ENCODE measurements around the gene SLC7A5.

Gene SLC7A5

GRCh38 chr16:87832741-87833502 lies 36.4 kb downstream of the SLC7A5 start:
- Histone ChIP-seq H3K27me3 (ENCODE audit: insufficient read depth, low read length, poor library complexity) (no peaks in the 10 kb centered on the region), H3K4me1 (ENCODE audit: insufficient read depth, low read length) (no peaks in the 10 kb centered on the region), H3K79me2 (ENCODE audit: insufficient read depth, low read length) (peaks cover 11% of the 10 kb centered on the region; the same call in 1 of the 2 replicates), H3K9me3 (ENCODE audit: insufficient read depth, low read length, severe bottlenecking) (no peaks in the 10 kb centered on the region), H3K27ac (ENCODE audit: low read length) (no peak overlapping the region), H3K4me3 (ENCODE audit: low read depth in 1 of 2, low read length in 2 of 2) (no peak overlapping the region), H3K4me2 (ENCODE audit: insufficient read depth, low read length) (no peak overlapping the region), H3K9ac (ENCODE audit: low read depth, low read length) (no peak overlapping the region), H2AFZ (ENCODE audit: low read depth, low read length) (no peak overlapping the region), H3K36me3 (ENCODE audit: insufficient read depth, low read length) (peaks cover 82% of the 10 kb centered on the region), H4K20me1 (ENCODE audit: insufficient read depth, low read length) (peaks cover 73% of the 10 kb centered on the region)
- ATAC-seq (ENCODE audit: insufficient read depth, low read depth): no peak
- TF ChIP-seq CTCF (IDR thresholded peaks at IDR 0.05; ENCODE audit: borderline replicate concordance, extremely low read depth, low read length, poor library complexity, severe bottlenecking) (no peak), EZH2 (IDR thresholded peaks at IDR 0.05; ENCODE audit: borderline replicate concordance, low read depth, low read length, severe bottlenecking) (no peak)
- no peak for DNase-seq

- no peak overlapping the region for H3K4me2 ChIP-seq (ENCODE audit: insufficient read depth, low read length)
- ATAC-seq (ENCODE audit: insufficient read depth, low read depth): no peak
- H2AFZ ChIP-seq (ENCODE audit: low read depth, low read length): no peak overlapping the region
- H3K27me3 ChIP-seq (ENCODE audit: insufficient read depth, low read length, poor library complexity): no peaks in the 10 kb centered on the region
- H3K4me1 ChIP-seq (ENCODE audit: insufficient read depth, low read length): no peaks in the 10 kb centered on the region
- H3K27ac ChIP-seq (ENCODE audit: low read length): no peak overlapping the region
- H4K20me1 ChIP-seq (ENCODE audit: insufficient read depth, low read length): peaks cover 68% of the 10 kb centered on the region
- H3K9me3 ChIP-seq (ENCODE audit: insufficient read depth, low read length, severe bottlenecking): no peaks in the 10 kb centered on the region
- peaks cover 74% of the 10 kb centered on the region for H3K36me3 ChIP-seq (ENCODE audit: insufficient read depth, low read length)
- H3K9ac ChIP-seq (ENCODE audit: low read depth, low read length): no peak overlapping the region
- H3K79me2 ChIP-seq (ENCODE audit: insufficient read depth, low read length): peaks cover 8% of the 10 kb centered on the region; the same call in 1 of the 2 replicates
- TF ChIP-seq CTCF (IDR thresholded peaks at IDR 0.05; ENCODE audit: borderline replicate concordance, extremely low read depth, low read length, poor library complexity, severe bottlenecking) (no peak), EZH2 (IDR thresholded peaks at IDR 0.05; ENCODE audit: borderline replicate concordance, low read depth, low read length, severe bottlenecking) (no peak)
- no peak for DNase-seq
- no peak overlapping the region for H3K4me3 ChIP-seq (ENCODE audit: low read depth in 1 of 2, low read length in 2 of 2)
These were observed 37.2 kb downstream of the SLC7A5 start for GRCh38 chr16:87832137-87832527.

- no peak overlapping the region for H2AFZ ChIP-seq (ENCODE audit: low read depth, low read length)
- peaks cover 6% of the 10 kb centered on the region; the same call in 1 of the 2 replicates for H3K79me2 ChIP-seq (ENCODE audit: insufficient read depth, low read length)
- ATAC-seq (ENCODE audit: insufficient read depth, low read depth) (no peak), DNase-seq (no peak)
- TF ChIP-seq EZH2 (IDR thresholded peaks at IDR 0.05; ENCODE audit: borderline replicate concordance, low read depth, low read length, severe bottlenecking) (no peak), CTCF (IDR thresholded peaks at IDR 0.05; ENCODE audit: borderline replicate concordance, extremely low read depth, low read length, poor library complexity, severe bottlenecking) (no peak)
- H3K4me3 ChIP-seq (ENCODE audit: low read depth in 1 of 2, low read length in 2 of 2): no peak overlapping the region
- H3K4me2 ChIP-seq (ENCODE audit: insufficient read depth, low read length): no peak overlapping the region
- H3K27ac ChIP-seq (ENCODE audit: low read length): peak overlapping the region; percentile 18; the same call in 1 of the 2 replicates
- peaks cover 64% of the 10 kb centered on the region for H4K20me1 ChIP-seq (ENCODE audit: insufficient read depth, low read length)
- H3K9me3 ChIP-seq (ENCODE audit: insufficient read depth, low read length, severe bottlenecking): no peaks in the 10 kb centered on the region
- peaks cover 68% of the 10 kb centered on the region for H3K36me3 ChIP-seq (ENCODE audit: insufficient read depth, low read length)
- no peaks in the 10 kb centered on the region for H3K4me1 ChIP-seq (ENCODE audit: insufficient read depth, low read length)
- no peak overlapping the region for H3K9ac ChIP-seq (ENCODE audit: low read depth, low read length)
- H3K27me3 ChIP-seq (ENCODE audit: insufficient read depth, low read length, poor library complexity): no peaks in the 10 kb centered on the region
These were observed 37.7 kb downstream of the SLC7A5 start for GRCh38 chr16:87831421-87832136.
